ENCODE data around the gene SLC41A3. TPM values are rescaled to one million over a fixed set of nuclear protein-coding genes. Genes with fewer than 3 reads are reported as not detected.

SLC41A3 gene
- total RNA-seq, 1 donor from 2014 or later: 52.3 TPM

DNA sequence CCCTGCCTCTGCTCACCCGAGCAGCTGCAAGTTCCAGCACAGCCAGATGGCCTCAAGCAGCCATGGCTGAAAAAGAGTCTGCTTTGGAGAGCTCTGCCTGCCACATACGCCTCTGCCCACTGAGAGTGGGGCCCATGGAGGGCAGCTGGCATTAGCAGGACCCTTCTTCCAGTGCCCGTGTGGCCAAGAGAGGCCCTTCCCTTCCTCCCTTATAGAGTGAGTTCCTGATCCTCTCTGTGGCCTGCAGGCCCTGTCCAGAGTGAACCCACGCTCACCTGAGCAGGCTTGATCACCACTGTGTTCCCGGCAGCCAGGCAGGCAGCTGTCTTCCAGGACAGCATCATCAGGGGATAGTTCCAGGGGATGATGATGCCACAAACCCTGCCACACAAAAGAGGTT, 41.4 kb upstream of the SLC41A3 start:
- no peaks in the 10 kb centered on the region for H3K9me3 Mint-ChIP-seq (ENCODE audit: unreplicated experiment)
- no peaks in the 10 kb centered on the region for H3K4me1 Mint-ChIP-seq (ENCODE audit: unreplicated experiment)
- TF ChIP-seq, protein P1, sequence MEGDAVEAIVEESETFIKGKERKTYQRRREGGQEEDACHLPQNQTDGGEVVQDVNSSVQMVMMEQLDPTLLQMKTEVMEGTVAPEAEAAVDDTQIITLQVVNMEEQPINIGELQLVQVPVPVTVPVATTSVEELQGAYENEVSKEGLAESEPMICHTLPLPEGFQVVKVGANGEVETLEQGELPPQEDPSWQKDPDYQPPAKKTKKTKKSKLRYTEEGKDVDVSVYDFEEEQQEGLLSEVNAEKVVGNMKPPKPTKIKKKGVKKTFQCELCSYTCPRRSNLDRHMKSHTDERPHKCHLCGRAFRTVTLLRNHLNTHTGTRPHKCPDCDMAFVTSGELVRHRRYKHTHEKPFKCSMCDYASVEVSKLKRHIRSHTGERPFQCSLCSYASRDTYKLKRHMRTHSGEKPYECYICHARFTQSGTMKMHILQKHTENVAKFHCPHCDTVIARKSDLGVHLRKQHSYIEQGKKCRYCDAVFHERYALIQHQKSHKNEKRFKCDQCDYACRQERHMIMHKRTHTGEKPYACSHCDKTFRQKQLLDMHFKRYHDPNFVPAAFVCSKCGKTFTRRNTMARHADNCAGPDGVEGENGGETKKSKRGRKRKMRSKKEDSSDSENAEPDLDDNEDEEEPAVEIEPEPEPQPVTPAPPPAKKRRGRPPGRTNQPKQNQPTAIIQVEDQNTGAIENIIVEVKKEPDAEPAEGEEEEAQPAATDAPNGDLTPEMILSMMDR (IDR thresholded peaks at IDR 0.05; ENCODE audit: unreplicated experiment): no peak
- peaks cover 5% of the 10 kb centered on the region for H3K27me3 Mint-ChIP-seq (ENCODE audit: unreplicated experiment)
- H3K27ac Mint-ChIP-seq (ENCODE audit: unreplicated experiment): no peak overlapping the region
- H3K36me3 Mint-ChIP-seq (ENCODE audit: low read depth, unreplicated experiment): no peaks in the 10 kb centered on the region
- H3K4me3 Mint-ChIP-seq (ENCODE audit: unreplicated experiment): no peak overlapping the region
- DNase-seq (ENCODE audit: low spot score): no peak

DNA sequence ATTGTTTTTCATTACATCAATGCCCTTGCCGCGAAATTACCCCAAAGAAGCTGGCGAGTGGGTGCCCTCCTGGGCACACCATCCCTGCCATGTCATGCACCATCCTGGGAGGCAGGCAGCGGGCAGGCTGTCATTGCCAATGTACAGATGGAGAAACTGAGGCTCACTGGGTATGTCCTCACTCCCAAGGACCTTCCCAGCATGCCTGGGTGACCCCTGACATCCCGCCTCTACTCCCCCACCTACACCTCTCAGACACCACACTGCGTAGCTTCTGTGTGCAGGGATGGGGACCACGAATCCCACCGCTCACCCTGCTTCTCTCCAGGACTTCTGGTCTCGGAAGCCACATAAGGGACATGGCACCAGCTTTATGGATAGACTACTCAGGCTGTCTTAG, 41.0 kb upstream of the SLC41A3 start:
- no peak for DNase-seq (ENCODE audit: low spot score)
- H3K9me3 Mint-ChIP-seq (ENCODE audit: unreplicated experiment): no peaks in the 10 kb centered on the region
- H3K4me3 Mint-ChIP-seq (ENCODE audit: unreplicated experiment): no peak overlapping the region
- TF ChIP-seq, protein P1 (IDR thresholded peaks at IDR 0.05; ENCODE audit: unreplicated experiment): no peak
- H3K4me1 Mint-ChIP-seq (ENCODE audit: unreplicated experiment): no peaks in the 10 kb centered on the region
- H3K36me3 Mint-ChIP-seq (ENCODE audit: low read depth, unreplicated experiment): no peaks in the 10 kb centered on the region
- H3K27me3 Mint-ChIP-seq (ENCODE audit: unreplicated experiment): peaks cover 5% of the 10 kb centered on the region
- H3K27ac Mint-ChIP-seq (ENCODE audit: unreplicated experiment): no peak overlapping the region

DNA sequence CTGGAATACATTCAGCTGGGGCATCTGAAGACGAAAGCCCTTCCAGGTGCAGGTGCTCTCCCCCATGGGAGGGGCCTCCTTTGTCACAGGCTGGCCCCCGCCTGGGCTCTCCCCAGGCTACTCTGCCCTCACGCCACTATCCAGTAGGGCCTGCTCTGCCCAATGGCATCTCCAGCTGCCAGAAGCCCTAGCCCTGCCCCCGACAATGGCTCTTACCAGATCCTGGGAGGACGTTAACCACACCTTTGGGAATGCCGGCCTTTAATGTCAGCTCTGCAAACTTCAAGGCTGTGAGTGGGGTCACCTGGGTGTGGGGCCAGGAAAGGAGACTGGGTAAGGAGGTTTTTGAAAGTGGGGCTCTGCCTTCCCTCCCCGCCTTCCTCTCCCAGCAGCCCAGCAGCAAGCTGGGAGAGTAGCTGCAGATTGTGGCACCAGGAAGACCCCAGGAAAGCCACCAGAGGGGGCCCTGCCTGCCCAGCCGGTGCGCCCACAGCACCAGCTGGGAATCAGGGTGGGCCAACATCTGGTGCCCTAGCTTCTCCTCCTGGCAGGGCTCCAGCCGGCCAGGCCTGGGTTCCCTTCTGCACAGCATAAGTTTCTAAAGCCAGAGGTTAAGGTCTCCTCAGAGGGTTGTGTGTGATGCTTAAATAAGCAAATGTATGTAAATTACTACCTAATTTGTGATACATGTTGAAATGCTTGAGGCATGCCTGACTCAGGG, 40.4 kb upstream of the SLC41A3 start:
- no peaks in the 10 kb centered on the region for H3K36me3 Mint-ChIP-seq (ENCODE audit: low read depth, unreplicated experiment)
- DNase-seq (ENCODE audit: low spot score): peak; percentile 3
- TF ChIP-seq, protein P1 (IDR thresholded peaks at IDR 0.05; ENCODE audit: unreplicated experiment): no peak
- peaks cover 8% of the 10 kb centered on the region for H3K27me3 Mint-ChIP-seq (ENCODE audit: unreplicated experiment)
- H3K4me3 Mint-ChIP-seq (ENCODE audit: unreplicated experiment): no peak overlapping the region
- no peaks in the 10 kb centered on the region for H3K4me1 Mint-ChIP-seq (ENCODE audit: unreplicated experiment)
- no peak overlapping the region for H3K27ac Mint-ChIP-seq (ENCODE audit: unreplicated experiment)
- no peaks in the 10 kb centered on the region for H3K9me3 Mint-ChIP-seq (ENCODE audit: unreplicated experiment)

DNA sequence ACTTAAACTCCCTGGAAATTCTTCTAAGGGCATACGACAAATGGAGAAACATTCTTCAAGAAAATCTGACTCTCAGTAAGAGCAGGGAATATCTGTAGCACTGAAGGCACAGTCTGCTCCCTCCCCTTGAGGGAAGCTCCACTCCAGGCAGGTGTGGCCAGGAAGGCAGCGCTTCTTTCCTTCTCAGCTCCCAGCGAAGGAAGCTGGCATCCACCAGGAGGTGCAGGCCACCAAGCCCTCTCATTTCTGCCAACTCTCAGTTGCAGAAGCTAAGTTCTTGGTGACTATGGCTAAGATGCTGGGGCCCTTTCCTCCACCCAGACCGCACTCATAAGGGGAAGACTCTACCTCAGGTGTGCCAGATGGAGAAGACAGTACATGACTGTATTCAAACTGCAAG, 37.7 kb upstream of the SLC41A3 start:
- Mint-ChIP-seq H3K9me3 (ENCODE audit: unreplicated experiment) (no peaks in the 10 kb centered on the region), H3K27ac (ENCODE audit: unreplicated experiment) (no peak overlapping the region), H3K36me3 (ENCODE audit: low read depth, unreplicated experiment) (no peaks in the 10 kb centered on the region), H3K4me3 (ENCODE audit: unreplicated experiment) (no peak overlapping the region), H3K4me1 (ENCODE audit: unreplicated experiment) (no peaks in the 10 kb centered on the region), H3K27me3 (ENCODE audit: unreplicated experiment) (peaks cover 11% of the 10 kb centered on the region)
- TF ChIP-seq, protein P1 (IDR thresholded peaks at IDR 0.05; ENCODE audit: unreplicated experiment): no peak
- no peak for DNase-seq (ENCODE audit: low spot score)

DNA sequence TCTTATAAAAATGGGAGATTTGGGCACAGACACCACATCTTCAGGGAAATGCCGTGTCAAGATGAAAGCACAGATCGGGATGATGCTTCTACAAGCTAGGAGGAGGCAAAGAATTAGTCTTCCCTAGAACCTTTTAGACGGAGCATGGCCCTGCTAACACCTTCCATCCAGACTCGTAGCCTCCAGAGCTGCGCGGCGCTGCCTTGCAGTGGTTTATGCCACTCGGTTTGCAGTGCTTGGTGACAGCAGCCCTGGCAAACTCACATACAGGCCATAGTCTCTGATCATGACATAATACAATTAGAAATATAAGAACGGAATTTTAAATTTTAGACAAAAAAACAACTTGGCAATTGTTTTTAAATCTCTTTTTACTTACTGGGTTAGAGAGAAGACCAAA, 37.1 kb upstream of the SLC41A3 start:
- TF ChIP-seq, protein P1 (IDR thresholded peaks at IDR 0.05; ENCODE audit: unreplicated experiment): no peak
- Mint-ChIP-seq H3K4me3 (ENCODE audit: unreplicated experiment) (no peak overlapping the region), H3K27me3 (ENCODE audit: unreplicated experiment) (peaks cover 11% of the 10 kb centered on the region), H3K9me3 (ENCODE audit: unreplicated experiment) (no peaks in the 10 kb centered on the region), H3K27ac (ENCODE audit: unreplicated experiment) (no peak overlapping the region), H3K4me1 (ENCODE audit: unreplicated experiment) (no peaks in the 10 kb centered on the region), H3K36me3 (ENCODE audit: low read depth, unreplicated experiment) (no peaks in the 10 kb centered on the region)
- DNase-seq (ENCODE audit: low spot score): no peak
